Measurements from ENCODE around the gene CALU.

CALU gene

GRCh38 chr7:128790315-128791041 is 51.3 kb downstream of the CALU start:
- peak; percentile 11 for DNase-seq

- DNase-seq: peak; percentile 81
These were observed 52.2 kb downstream of the CALU start, which contains the start of gene CCDC136 for GRCh38 chr7:128791121-128791971. TSS of gene CCDC136 (plus strand) at chr7:128791968. CDS start at chr7:128792412, 444 bp downstream.

DNA sequence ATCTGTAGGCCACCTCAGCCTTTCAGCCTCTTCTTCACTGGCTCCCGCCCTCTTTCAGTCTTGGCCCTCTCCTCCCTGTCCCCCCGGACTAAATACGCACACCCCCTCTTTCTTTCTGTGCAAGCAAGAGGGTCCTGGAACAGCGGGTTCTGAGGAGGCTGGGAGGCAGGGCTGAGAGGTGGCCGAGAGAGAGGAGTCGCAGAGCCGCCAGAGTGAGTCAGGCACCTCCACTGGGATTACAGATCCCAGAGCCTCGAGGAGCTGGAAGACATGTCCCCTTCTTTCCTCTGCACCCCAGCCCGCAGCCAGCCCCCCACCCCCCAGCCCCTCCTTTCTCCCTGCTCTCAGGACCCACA is 52.8 kb downstream of the CALU start:
- DNase-seq: no peak

GRCh38 chr7:128792471-128793180 is 53.5 kb downstream of the CALU start:
- DNase-seq: no peak

GRCh38 chr7:128793181-128793547 is 54.0 kb downstream of the CALU start:
- DNase-seq: no peak

DNA sequence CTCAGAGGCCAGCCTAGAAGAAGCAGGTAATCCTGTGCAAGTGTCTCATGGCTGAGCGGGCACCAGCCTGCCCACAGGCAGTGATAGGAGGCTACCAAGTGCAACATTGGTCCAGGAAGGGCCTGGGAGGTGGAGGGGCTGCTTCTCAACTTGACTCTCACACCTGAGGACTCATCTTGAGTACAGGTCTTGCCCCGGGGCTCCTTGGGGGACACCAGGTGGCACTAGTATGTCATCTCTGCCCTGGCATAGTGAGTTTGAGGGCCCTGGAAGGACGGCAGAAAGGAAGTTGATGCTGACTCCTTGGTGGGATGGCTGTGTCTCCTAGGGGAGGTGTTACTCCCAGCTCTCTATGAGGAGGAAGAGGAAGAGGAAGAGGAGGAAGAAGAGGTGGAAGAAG is 54.9 kb downstream of the CALU start:
- peak; percentile 26 for DNase-seq

DNA sequence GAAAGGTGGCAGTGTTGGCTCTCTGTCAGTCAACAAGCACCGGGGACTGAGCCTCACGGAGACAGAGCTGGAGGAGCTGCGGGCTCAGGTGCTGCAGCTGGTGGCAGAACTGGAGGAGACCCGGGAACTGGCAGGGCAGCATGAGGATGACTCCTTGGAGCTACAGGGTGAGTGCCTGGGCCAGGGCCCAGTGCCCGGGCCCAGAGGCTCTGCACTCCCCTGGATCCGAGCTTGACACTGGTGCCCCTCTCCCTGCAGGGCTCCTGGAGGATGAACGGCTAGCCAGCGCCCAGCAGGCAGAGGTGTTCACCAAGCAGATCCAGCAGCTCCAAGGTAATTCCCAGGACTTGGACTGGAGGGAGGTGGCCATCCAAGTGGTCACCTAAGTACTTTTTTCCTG is 55.3 kb downstream of the CALU start:
- DNase-seq: no peak

DNA sequence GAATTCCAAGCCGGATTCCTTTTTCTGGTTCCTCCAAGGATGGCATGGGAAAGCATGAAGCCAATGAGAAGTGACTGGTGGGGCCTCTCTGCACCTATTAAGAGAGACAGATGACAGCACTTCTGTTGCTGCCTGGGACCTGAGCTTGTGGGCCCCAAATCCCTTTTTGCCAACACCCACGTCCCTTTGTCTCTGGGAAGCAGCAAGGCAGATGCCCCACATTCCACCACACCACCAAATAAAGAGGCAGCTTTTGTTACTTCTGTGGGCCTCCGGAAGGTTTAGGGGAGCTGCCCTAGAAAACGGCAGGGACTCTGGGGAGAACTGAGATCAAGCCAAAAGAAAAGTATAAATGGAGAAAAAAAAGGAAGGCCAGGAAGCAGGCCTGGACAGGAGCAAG is 56.0 kb downstream of the CALU start:
- DNase-seq: no peak

DNA sequence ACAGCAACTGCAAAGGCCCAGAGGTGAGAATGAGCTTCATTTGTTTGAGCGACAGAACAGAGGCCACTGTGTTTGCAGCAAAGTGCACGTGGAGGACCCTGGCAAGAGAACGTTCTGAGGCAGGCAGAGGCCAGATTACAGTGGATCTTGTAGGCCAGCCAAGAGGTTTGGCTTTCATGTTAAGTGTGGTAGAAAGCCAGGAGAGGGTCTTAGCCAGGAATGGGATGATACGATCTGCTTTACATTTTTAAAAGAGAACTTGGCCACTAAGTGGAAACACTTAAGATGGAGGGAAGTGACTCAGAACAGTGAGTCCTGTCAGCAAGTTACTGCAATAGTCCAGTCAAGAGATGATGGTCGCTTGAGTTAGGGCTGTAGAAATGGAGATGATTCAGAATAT is 57.2 kb downstream of the CALU start:
- no peak for DNase-seq

DNA sequence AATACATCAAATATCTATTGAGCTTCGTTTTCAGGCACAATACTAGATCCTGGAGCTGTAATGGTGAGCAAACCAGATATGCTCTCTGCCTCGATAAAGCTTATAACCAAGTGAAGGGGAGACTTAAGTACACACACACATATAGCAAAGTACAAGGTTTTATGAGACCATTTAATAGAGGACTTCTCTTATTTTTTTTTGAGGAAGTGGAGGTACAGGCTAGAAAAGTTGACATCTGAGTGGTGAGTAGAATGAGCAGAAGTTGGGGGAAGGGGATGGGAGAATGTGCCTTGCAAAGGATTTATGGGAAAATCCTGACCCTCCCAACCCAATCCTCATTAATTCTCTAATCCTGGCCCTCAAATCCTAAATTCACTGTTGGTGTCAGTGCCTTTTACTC is 60.3 kb downstream of the CALU start:
- no peak for DNase-seq

DNA sequence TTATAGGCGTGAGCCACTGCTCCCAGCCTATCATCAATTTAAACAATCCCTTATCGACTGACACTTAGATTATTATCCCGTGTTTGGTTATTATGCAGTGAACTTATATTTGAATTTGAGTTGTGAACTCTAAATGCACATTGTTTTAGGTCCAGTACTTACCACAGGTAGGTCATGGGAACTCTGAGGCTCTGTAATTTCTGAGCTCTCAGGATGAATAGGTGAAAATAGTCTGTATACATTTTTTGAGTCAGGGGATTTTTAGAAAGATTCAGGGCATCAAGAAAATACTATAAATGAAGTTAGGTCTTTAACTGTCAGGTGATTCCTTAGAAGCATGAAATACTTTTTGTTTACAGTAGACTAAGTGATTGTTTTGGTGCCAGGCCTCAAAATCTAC is 61.4 kb downstream of the CALU start:
- no peak for DNase-seq

GRCh38 chr7:128801003-128801402 is 61.8 kb downstream of the CALU start:
- no peak for DNase-seq

DNA sequence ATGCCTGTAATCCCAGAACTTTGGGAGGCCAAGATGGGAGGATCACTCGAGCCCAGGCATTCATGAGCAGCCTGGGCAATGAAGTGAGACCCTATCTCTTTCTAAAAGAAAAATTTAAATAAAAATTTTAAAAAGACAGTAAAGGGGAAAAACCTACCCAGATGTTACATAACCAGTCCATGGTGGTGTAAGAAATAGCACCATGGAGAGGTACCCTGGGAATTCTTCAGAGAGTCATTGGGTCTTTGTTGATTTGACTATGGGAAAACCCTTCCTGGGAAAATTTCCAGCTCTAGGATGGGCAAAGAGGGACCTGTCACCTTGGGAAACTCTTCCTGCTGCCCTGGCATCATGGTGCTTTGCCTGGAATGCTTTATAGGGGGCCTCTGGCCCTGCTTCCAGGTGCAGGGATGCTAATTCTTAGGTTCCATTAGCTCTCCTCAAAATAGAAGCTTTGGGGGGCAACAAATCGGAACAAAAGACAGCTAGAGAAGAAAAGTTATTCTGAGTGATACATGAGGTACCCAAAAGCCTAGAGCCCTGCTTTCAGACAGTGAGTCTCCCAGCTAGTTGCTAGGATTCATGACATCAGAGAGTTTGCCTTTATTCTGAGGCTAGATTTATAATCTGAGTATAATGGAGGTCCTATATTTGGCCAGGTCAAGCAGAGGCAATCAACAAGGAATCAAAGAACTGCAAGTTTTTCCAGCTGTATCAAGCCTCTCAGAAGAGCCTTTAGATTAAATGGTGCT is 62.7 kb downstream of the CALU start:
- no peak for DNase-seq

DNA sequence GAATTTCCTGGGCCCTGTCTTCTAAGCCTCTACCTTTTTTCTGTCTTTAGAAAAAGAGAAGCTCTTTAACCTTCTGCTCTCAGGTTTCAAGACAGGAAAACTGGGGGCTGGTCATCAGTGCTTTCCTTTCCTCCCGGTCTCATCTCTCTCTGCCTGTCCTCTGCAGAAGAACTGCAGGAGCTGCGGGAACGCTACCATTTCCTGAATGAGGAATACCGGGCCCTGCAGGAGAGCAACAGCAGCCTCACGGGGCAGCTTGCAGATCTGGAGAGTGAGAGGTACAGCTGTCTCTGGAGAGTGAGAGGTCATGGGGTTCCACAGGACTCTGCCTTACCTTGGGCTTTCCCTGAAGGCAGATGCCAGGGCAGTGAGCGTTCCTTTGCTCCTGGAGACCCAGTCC is 65.3 kb downstream of the CALU start:
- no peak for DNase-seq

- DNase-seq: no peak
These were observed 66.1 kb downstream of the CALU start for GRCh38 chr7:128805225-128805624.

GRCh38 chr7:128807191-128807590 is 68.0 kb downstream of the CALU start:
- DNase-seq: no peak

- DNase-seq: no peak
These were observed 70.2 kb downstream of the CALU start for GRCh38 chr7:128809363-128809762.

DNA sequence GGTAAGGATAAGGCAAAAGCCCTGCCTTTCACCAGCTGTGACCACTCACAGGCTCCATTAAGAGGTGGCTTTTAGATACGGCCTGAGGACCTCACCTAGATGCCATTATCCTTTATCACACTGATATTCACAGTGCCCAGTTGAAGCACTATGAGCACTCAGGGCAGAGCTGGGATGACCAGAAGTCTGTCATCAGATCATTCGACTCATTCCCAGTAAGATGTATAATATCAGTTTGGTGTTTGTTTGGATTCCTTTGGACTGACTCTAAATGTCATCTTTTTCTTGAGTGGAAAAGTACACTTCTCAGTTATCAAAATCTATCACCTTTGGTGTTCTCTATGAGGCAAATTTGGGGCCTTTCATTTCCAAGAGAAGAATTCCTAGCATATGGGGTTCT is 71.3 kb downstream of the CALU start:
- no peak for DNase-seq

GRCh38 chr7:128810997-128811396 is 71.8 kb downstream of the CALU start:
- DNase-seq: no peak

DNA sequence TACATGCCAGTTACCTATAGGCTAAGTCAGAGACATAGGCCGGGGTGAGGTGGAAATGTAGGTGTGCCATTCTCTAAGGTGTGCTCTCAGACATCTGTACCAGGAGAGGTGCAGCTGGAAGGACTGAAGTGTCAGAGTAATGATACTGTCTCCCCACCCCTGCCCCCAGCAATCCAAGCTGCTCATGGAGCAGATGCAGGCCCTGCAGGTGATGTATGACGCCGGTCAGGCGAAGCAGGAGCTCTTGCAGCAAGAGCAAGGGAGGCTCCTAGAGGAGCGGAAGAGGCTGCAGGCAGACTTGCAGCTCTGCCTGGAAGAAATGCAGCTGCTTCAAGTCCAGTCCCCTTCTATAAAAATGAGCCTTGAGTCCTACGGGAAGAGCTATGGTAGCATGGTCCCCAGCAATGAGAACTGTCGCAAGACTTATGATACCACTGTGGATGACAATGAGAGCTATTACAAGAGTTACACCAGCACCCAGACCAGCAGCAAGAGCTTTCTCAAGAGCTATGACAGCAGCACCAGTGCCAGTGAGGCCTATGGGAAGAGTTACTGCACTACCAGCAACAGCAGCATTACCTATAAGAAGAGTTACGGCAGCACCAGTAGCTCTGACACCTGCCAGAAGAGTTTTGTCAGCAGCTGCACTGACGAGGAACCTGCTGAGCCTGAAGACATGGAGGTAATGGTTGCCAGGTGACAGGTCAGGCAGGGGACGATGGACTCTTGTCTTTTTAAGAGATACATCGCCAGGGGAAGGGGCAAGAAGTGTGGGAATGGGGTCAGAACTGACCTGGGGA is 72.7 kb downstream of the CALU start:
- no peak for DNase-seq

DNA sequence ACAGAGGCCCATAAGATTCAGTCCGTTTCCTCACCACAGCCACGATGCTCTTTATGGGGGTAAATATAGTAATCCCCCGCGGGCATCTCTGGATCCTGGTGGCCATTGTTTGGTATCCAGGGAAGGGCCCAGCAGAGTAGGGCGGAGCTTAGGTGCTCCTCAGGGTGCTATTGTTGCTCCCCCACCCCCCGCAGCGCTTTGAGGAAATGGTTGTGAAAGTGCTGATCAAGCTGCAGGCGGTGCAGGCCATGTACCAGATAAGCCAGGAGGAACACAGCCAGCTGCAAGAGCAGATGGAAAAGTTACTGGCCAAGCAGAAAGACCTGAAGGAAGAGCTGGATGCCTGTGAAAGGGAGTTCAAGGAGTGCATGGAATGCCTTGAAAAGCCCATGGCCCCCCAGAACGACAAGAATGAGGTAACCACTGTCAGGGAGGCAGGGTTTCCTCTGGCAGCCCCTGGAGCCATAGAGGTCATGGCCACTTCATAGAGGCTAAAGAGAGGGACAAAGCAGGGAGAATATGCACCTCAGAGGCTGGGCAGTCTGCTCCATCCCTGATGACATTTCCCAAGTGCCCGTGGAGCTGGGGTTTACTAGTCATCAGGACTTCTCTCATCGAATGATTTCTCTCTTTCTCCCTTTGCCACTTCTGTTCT is 73.5 kb downstream of the CALU start:
- no peak for DNase-seq

- no peak for DNase-seq
These were observed 75.3 kb downstream of the CALU start for GRCh38 chr7:128814499-128814898.

Data from CD4-positive, alpha-beta T cell treated with Interleukin-17A for 1 hour (primary cell).